GOT3 (cell line): Measurements from ENCODE around the gene LOX.
A peak's percentile ranks its signal among the peaks of the same experiment; 100 is the strongest.

ENCODE experiments used
- DNase-seq: peaks from one replicate; lab custom pipeline; 2025; ENCODE audit warnings: mixed read lengths; lab: John Stamatoyannopoulos, UW

Gene LOX, protein sequence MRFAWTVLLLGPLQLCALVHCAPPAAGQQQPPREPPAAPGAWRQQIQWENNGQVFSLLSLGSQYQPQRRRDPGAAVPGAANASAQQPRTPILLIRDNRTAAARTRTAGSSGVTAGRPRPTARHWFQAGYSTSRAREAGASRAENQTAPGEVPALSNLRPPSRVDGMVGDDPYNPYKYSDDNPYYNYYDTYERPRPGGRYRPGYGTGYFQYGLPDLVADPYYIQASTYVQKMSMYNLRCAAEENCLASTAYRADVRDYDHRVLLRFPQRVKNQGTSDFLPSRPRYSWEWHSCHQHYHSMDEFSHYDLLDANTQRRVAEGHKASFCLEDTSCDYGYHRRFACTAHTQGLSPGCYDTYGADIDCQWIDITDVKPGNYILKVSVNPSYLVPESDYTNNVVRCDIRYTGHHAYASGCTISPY

DNA sequence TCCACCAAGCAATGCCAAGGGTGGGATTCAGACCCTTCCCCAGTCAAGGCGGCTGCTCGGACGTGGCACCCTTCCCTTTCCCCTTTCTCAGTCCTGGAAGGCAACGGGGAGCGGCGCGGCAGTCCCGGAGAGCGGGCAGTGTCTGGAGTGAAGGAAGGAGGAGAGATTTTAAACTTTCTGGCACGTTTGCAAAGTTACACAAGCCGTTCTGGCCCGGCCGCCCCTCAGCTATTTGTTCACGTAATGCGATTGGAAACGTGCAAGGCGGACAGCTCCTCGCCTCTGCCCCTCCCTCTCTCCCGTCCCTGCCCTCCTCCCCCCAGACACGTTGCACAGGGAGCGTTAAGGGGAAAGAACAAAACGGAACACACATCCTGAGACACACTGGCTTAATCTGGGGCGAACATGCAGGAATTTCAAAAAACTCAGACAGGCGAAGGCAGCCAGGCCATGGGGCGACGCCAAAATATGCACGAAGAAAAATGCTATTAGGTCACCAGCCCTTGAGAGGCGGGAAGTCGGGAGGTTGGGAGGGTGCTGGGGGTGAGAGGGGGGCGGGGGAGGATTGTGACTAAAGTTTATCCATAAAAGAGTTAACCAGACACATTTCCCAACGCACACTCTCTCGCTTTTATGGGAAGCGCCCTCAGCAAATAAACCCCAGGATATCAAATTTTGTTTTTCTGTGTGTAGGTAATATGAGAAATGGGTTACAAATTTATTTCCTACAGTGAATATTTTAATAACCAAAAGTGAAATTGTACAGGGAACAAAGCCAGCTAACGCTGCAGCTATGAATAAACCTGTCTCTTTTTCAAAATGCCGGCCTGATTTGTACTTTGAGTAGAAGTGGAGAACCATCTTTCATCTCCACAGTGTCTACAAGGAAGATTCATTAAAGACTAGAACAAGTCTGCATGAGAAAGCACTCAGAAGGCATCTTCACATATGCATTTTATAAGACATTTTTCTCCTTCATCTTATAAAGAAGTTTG, at the start of gene LOX:
Gene LOX (minus strand): TSS at position 144 of the 995 bp plus-strand sequence. CDS start 274 bp downstream, outside the sequence.
- peak; percentile 72 for DNase-seq

- no peak for DNase-seq
Observed at GRCh38 chr5:122126756-122127321, 48.8 kb upstream of the LOX start.

GRCh38 chr5:122126177-122126755, 48.2 kb upstream of the LOX start:
- DNase-seq = no peak

DNA sequence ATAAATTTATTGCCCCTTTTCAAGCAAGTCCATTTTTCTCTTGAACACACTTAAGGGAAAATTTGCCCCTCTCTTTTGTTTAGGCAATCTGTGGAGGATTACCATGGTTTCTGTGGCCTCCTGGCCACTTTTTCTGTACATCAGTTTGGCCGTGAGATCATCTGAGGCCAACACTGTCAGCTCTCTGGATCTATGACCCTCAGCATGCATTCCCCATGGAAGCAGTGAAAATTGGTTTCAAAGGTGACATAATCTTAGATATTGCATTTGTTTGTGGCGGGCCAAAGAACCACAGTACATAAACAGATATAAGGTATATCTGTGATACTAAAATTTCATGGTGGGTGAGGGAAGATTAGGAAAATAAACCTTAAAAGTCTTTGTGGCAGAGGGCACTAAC, 46.7 kb upstream of the LOX start:
- DNase-seq = no peak

DNA sequence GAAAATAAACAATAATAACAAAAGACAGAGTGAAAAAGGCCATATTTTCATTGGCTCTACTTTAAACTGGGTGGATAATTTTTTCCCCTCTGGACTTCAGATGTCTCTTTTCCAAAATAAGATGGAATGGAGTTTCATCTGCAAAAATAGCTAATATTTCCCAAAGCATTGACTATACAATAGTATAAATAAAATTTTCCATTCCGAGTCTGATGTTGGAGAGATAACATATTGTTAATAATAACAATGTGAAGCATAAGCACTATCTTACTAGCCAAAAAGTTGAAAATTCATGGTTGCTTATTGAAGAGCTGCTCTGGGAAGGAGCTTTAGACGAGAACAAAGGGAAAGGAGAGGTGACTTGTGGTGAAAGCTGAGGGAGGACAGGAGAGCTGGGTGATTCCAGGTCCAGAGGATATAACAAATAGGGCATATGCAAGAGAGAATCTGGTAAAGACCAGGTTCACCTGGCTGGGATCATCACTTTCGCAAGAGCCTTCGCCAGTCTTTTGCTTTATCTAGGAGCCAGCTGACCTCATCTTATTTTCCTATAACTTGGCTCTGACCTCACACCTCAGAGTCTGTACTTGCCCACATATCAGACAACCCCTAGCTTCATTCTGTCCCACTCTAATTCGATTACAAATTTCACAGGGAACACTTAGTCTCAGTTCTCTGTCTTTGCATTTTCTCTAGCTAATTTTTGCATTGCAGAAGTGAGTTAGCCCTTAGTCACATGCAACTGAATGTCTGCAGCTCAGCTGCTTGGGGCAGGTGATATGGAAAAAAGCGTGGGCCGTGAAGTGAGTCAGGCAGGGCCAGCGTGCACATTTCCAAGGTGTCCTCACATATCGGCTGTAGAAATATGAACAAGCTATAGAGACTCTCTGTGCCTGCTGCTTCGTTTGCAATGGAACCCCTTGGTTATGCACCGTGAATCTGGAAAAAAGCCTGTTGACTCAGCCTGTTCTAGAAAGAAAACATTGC, 43.7 kb upstream of the LOX start:
- no peak for DNase-seq

- no peak for DNase-seq
Observed at GRCh38 chr5:122120957-122121356, 42.9 kb upstream of the LOX start.

DNA sequence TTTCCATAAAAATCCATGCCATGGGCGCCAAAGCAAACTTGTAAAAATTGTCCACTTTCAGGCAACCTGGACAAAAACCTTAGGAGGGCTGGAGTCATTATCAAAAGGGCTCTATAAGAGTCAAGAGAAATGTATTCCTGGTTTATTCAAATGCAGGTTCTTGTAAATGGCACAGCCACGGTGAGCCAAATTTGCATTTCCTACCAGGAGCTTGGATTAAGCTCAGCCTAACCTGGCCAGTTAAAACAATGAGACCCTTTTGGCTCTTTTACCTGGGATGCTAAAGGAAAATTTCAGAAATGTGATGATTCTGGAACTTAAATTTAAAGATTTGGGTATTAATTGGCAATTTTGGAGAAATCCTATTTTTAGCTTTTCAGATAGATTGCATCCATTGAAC, 42.4 kb upstream of the LOX start:
- no peak for DNase-seq

- no peak for DNase-seq
Observed at GRCh38 chr5:122119205-122119604, 41.1 kb upstream of the LOX start.

GRCh38 chr5:122118356-122118948, 40.4 kb upstream of the LOX start:
- DNase-seq = no peak

- no peak for DNase-seq
Observed at GRCh38 chr5:122114501-122114900, 36.4 kb upstream of the LOX start.

GRCh38 chr5:122112733-122113558, 34.9 kb upstream of the LOX start:
- DNase-seq = no peak

DNA sequence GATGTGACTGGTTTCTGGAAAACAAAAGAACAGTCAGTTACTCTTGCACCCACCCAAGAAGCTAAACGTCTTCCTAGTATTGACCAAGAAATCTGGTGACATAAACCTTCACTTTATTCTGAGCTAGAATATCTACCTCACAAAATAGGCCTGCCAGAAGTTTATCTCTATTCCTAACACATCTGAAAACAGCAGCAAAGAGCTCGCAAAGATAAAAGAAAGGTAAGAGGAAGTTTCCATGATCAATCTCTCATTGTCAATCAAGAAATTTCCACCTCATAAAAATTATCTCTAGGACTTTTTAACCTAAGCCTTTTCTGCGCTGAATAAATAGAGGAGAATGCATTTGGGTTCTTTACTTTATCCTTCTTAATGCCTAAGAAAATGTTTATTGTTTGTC, 34.0 kb upstream of the LOX start:
- no peak for DNase-seq

DNA sequence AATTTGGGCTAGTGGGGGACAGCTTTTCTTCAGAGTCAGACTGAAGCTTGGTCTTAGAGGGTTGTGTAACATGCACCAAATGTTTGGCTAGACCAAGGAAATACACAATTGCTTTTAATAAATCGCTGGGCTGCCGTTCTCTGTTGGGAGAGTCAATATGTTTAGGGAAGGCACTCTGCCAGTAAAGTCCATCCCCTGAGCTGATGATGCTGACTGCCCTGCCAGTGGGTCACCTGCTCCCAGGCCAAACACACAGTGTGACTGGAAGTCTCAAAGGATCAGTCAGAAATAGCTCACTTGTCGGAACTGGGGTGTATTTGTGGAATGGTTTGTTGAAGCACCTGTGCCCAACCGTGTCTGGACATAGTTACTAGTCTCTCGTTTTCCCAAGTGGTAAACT, 33.4 kb upstream of the LOX start:
- DNase-seq = no peak

DNA sequence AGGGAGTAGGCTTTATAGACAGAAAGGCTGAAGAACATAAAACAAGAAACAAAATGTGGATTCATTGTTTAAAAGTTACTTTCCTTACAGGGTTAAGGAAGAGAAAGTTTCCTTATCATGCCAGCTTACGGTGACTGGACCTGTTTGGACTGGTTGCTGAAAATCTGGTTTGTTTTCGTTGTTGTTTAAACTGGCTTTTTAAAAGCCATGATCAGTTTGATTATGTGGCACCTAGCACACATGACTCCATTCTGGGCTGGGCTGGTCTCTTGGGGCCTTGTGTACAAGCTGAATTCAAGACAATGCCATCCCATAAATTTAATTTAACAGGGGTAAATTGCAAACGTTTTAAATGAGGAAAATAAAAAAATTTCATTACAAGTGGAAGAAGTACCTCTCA, 32.9 kb upstream of the LOX start:
- DNase-seq = no peak

- no peak for DNase-seq
Observed at GRCh38 chr5:122107016-122107415, 29.0 kb upstream of the LOX start.

DNA sequence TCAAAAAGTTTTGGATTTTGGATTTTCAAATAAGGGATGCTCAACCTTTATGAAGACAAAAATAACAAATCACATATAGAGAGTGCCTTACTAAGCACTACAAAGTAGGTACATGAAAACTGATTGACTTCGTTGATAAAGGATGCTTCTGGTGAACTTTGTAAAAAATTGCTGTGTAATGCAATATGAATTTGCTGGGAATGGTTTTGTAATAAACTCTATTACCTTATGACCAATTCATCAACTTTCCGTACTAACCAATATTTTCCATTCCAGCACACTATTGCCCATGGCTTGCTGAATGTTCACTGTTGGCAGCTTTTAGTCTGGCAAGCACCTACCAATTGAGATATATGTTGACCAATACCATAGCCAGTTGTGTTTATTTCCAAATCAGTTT, 27.9 kb upstream of the LOX start:
- DNase-seq = no peak

GRCh38 chr5:122102825-122103224, 24.8 kb upstream of the LOX start:
- no peak for DNase-seq

- DNase-seq = no peak
Observed at GRCh38 chr5:122101636-122102285, 23.7 kb upstream of the LOX start.
